Prostate gland (tissue), 2 donors: Measurements from ENCODE around the gene PALLD.

Experiments used
- POLR2A ChIP-seq: fragments of 450-650 bp; IDR thresholded peaks from one replicate; pipeline ENCODE4 v1.6.1; 2016; ENCODE audit warnings: antibody characterized with exemption, mild to moderate bottlenecking
- TF ChIP-seq, protein P1 (sequence below), 4 experiments: fragments of 200-600 bp in 2 of 4; fragments of 450-650 bp in 2 of 4; sonication (generic) in 2 of 4; IDR thresholded peaks; 1 replicate in 3 of 4; 2 replicates in 1 of 4; pipeline ENCODE4 v1.5.1; 2016 to 2019; ENCODE audit warnings: antibody characterized with exemption in 4 of 4, mild to moderate bottlenecking in 2 of 4, moderate library complexity in 2 of 4

- no peak for TF ChIP-seq POLR2A
- TF ChIP-seq, protein P1, sequence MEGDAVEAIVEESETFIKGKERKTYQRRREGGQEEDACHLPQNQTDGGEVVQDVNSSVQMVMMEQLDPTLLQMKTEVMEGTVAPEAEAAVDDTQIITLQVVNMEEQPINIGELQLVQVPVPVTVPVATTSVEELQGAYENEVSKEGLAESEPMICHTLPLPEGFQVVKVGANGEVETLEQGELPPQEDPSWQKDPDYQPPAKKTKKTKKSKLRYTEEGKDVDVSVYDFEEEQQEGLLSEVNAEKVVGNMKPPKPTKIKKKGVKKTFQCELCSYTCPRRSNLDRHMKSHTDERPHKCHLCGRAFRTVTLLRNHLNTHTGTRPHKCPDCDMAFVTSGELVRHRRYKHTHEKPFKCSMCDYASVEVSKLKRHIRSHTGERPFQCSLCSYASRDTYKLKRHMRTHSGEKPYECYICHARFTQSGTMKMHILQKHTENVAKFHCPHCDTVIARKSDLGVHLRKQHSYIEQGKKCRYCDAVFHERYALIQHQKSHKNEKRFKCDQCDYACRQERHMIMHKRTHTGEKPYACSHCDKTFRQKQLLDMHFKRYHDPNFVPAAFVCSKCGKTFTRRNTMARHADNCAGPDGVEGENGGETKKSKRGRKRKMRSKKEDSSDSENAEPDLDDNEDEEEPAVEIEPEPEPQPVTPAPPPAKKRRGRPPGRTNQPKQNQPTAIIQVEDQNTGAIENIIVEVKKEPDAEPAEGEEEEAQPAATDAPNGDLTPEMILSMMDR (IDR thresholded peaks at IDR 0.05) = no peak
Observed at GRCh38 chr4:168642591-168642990, 145.7 kb downstream of the PALLD start.
